RPMI7951 (cell line): ENCODE measurements around the gene CAPZA2. TPM values are rescaled to one million over a fixed set of nuclear protein-coding genes. Genes with fewer than 3 reads are reported as not detected.
"Not testable (repeated sequence)": the region's sequence is repeated elsewhere in the genome, so short reads cannot be mapped to it uniquely, and the experiment has no call there.

Experiments
- DNase-seq: peaks from one replicate; pipeline ENCODE4 v3.0.0-alpha.2; 2012; ENCODE audit warnings: low read depth
- total RNA-seq: library from RNA; depleted of rRNA; stranded (reverse); fragments of >200 nt; shearing (Covaris generic); gene quantifications from 2 replicates; pipeline ENCODE4 v1.2.3, GENCODE V29; 2014; rRNA removed

Gene CAPZA2
- 199 and 217 TPM in 2 replicates for total RNA-seq

GRCh38 chr7:116862234-116862950 is at the start of gene CAPZA2:
TSS of gene CAPZA2 (plus strand) at chr7:116862587. CDS start at chr7:116862612, 25 bp downstream.
- peak; percentile 90 for DNase-seq

GRCh38 chr7:116812860-116813259 is 49.5 kb upstream of the CAPZA2 start:
- no peak for DNase-seq

- not testable (repeated sequence) for DNase-seq
Measured at GRCh38 chr7:116813371-116813770, 49.0 kb upstream of the CAPZA2 start.

- no peak for DNase-seq
Measured at GRCh38 chr7:116815041-116815440, 47.3 kb upstream of the CAPZA2 start.

- DNase-seq: no peak
Measured at GRCh38 chr7:116820149-116820548, 42.2 kb upstream of the CAPZA2 start.

- not testable (repeated sequence) for DNase-seq
Measured at GRCh38 chr7:116821647-116822046, 40.7 kb upstream of the CAPZA2 start.

- DNase-seq: no peak
Measured at GRCh38 chr7:116824449-116824848, 37.9 kb upstream of the CAPZA2 start.

GRCh38 chr7:116828281-116828680 is 34.1 kb upstream of the CAPZA2 start:
- DNase-seq: no peak

DNA sequence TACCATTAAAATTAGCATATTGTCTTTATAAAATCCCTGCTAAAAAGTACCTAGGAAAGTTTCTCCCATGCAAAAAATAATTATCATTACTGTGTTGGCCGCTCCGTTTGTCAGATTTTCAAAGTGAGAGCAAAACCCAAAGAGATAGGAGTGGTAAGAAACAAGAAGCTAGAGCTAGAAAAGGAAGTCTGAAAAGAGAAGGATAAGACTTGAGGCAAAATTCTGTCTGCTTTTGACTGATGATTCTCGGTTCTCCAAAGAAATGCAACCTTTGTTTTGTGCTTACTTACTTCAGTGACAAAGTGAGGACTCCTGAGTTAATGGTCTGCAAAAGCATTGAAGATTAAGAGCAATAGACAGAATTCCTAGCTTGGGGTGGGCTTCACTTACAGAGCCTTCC is 33.3 kb upstream of the CAPZA2 start:
- DNase-seq: no peak

GRCh38 chr7:116829493-116829892 is 32.9 kb upstream of the CAPZA2 start:
- no peak for DNase-seq

- no peak for DNase-seq
Measured at GRCh38 chr7:116832692-116833091, 29.7 kb upstream of the CAPZA2 start.

DNA sequence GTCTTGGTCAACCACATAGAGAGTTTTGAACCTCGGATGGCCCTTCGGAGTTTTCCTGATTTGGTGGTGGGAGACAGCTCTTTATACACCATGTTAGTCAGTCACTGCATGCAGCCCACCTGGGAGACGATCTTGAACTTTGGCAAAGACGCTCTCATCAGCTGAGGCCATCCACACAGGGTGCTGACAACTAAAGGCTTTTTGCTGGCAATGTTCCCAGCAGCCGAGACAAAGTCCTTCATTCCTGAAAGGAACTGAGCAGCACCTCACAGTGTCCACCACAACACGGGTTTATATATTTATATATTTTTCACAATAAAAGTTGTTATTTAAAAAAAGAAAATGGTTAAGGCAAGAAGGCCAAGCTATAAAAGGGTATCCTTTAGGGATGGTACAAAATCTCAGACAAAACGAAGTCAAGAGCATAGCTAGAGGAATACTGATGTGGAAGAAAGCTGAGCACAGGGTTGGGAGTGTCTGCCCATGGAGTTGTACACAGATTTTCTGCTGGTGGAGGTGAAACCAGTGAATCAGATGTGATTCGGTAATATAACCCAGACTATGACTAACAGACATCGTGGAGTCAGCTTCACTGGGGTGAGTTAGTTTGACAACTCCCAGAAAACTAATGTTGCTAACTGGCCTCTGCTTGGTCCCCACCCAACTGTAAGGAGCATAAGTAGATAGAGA is 27.4 kb upstream of the CAPZA2 start:
- peak; percentile 39 for DNase-seq

DNA sequence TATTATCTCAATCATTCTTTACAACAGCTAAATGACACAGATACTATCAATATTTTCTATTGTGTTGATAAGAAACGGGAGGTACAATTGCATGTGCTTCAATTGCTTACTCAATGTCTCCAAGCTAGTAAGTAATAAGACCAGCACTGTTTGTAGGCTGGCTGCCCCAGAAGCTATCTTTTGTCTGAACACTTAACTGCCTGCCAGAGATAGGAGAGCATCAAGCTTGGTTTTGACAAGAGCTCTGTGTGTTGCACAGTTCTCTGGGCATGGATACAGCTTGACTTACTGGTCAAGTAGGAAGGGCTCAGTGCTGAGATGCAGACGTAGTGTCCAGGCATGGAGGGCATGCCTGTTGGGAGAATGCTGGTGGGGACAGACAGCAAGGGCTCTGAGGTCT is 26.3 kb upstream of the CAPZA2 start:
- DNase-seq: no peak

DNA sequence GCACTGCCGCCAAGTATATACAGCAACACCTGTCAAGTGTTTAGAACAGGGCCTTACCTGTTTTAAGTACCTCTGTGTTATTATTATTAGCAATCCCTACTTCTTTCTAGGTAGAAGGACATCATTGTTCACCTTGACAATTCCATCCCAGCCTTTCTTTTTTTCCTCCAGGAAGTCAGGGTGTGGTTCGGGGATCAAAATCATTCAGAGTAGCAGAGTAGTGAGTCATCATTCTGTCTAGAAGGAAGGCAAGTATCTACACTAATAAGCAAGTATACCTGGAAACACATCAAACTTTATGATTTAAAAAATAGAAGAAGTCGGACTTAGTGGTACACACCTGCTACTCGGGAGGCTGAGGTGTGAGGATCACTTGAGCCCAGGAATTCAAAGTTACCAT is 25.5 kb upstream of the CAPZA2 start:
- DNase-seq: no peak

- DNase-seq: no peak
Measured at GRCh38 chr7:116837586-116837985, 24.8 kb upstream of the CAPZA2 start.

DNA sequence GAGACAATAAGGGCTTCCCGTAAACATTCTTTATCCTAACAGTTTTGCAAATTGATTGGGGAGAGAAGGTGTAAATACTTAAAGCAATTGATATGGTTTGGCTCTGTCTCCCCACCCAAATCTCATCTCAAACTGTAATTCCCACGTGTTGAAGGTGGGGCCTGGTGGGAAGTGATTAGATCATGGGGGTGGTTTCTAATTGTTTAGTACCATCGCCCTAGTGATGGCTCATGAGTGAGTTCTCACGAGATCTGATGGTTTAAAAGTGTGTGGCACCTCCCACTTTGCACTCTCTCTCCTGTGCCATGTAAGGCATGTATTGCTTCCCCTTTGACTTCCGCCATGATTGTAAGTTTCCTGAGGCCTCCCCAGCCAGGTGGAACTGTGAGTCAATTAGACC is 22.1 kb upstream of the CAPZA2 start:
- DNase-seq: no peak

- DNase-seq: no peak
Measured at GRCh38 chr7:116842371-116842770, 20.0 kb upstream of the CAPZA2 start.

GRCh38 chr7:116843378-116843777 is 19.0 kb upstream of the CAPZA2 start:
- no peak for DNase-seq

GRCh38 chr7:116851175-116851574 is 11.2 kb upstream of the CAPZA2 start:
- DNase-seq: no peak

GRCh38 chr7:116851671-116852070 is 10.7 kb upstream of the CAPZA2 start:
- no peak for DNase-seq

DNA sequence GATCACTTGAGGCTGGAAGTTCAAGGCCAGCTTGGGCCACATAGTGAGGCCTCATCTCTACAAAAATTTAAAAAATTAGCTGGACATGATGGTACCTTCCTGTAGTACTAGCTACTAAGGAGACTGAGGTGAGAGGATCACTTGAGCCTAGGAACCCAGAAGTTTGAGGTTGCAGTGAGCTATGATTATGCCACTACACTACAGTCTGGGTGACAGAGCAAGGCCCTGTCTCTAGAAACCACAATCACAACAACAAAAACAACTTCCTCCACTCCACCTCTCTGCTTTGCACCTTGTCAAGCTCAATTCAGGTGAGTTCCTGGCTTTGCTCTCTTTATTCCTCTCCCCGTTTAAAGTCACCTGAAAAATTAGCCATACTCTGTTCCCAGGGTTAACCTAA is 8.3 kb upstream of the CAPZA2 start:
- DNase-seq: no peak

DNA sequence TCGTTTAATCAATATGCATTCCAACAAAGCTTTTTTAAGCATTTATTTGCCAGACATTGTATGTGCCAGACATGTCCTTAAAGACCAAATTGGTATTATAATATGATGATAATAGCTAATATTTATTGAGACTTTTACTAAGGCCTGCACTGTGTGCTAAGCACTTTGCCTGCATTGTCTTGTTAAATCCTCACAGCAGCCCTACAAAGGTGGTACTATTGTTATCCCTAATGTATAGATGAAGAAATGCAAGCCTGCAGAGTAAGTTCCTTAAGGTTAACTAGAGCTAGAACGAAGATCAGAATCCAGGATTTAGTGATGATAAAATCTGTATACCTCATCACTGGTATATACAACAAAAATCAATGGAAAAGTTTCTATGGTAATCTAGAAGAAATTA is 5.3 kb upstream of the CAPZA2 start:
- no peak for DNase-seq

DNA sequence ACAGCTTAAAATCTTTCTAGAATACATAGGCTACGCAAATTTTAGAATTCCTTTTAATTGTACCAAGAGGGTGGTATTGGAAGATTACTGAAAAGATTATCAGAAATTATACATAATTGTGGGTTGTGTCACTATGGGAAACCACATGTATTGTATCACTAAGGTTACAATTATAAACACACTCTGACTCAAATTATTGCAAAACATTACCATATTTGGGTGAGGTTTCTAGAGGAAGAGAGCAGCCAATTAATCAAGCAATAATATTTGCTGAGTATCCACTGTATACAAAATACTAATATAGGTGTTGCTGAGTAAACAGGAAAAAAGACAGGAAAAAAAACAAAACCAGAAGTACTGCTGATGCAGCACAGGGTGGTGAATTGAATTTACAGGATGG is 3.1 kb upstream of the CAPZA2 start:
- peak; percentile 58 for DNase-seq
